Omental fat pad (tissue), 4 donors: Measurements from ENCODE around the gene MT3. TPM values are rescaled to one million over a fixed set of nuclear protein-coding genes. Genes with fewer than 3 reads are reported as not detected.

Experiments used
- ATAC-seq: fragments of 150-250 bp; one replicate; pipeline ENCODE4 v1.9.1; 2016; ENCODE audit warnings: mild to moderate bottlenecking, moderate library complexity; ENCODE audit not compliant: low FRiP score
- DNase-seq: peaks from one replicate; pipeline ENCODE4 v3.0.0-alpha.2; 2019; ENCODE audit warnings: low spot score
- total RNA-seq, 4 donors: library from RNA; depleted of rRNA; stranded (reverse); fragments of >200 nt; gene quantifications; one replicate each; pipeline ENCODE4 v1.1.0, GENCODE V29; 2016
- TF ChIP-seq, protein P1 (sequence below), 3 donors: fragments of 450-650 bp; IDR thresholded peaks; one replicate each; pipeline ENCODE4 v1.5.1; 2016 to 2017; ENCODE audit warnings: antibody characterized with exemption in 3 of 3, mild to moderate bottlenecking in 3 of 3, moderate library complexity in 2 of 3

Gene MT3
- total RNA-seq, 4 donors from 2014 or later = not detected

DNA sequence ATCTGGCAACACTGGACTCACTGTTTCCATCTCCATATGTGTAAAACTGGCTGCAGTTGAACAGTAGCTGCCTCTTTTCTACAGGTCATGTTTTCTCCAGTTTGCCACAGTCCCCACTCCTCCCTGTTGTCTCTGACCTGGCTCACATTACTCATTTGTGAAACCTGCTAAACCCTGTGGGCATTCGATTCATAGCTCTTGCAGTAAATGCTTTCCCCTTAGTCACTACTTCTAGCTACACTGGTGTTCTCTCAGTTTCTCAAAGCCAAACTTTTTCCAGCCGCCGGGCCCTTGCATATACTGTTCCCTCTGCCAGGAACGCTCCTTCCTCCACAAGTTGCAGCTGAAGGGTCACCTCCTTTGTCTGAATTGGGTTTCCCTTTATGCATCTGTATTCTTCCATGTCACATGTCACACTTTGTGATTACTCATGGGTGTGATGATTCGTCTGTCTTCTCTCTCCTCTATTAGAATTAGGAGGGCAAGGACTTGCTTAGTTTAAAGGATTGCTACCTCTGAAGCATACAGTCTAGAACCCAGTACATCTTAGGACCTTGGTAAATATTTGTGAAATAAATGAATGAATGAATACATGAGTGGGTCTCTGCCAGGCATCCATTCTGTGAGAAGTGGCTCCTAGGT, 39.5 kb upstream of the MT3 start:
- no peak for DNase-seq
- TF ChIP-seq, protein P1, sequence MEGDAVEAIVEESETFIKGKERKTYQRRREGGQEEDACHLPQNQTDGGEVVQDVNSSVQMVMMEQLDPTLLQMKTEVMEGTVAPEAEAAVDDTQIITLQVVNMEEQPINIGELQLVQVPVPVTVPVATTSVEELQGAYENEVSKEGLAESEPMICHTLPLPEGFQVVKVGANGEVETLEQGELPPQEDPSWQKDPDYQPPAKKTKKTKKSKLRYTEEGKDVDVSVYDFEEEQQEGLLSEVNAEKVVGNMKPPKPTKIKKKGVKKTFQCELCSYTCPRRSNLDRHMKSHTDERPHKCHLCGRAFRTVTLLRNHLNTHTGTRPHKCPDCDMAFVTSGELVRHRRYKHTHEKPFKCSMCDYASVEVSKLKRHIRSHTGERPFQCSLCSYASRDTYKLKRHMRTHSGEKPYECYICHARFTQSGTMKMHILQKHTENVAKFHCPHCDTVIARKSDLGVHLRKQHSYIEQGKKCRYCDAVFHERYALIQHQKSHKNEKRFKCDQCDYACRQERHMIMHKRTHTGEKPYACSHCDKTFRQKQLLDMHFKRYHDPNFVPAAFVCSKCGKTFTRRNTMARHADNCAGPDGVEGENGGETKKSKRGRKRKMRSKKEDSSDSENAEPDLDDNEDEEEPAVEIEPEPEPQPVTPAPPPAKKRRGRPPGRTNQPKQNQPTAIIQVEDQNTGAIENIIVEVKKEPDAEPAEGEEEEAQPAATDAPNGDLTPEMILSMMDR (IDR thresholded peaks at IDR 0.05) = no peak
- peak; percentile 20 for ATAC-seq

DNA sequence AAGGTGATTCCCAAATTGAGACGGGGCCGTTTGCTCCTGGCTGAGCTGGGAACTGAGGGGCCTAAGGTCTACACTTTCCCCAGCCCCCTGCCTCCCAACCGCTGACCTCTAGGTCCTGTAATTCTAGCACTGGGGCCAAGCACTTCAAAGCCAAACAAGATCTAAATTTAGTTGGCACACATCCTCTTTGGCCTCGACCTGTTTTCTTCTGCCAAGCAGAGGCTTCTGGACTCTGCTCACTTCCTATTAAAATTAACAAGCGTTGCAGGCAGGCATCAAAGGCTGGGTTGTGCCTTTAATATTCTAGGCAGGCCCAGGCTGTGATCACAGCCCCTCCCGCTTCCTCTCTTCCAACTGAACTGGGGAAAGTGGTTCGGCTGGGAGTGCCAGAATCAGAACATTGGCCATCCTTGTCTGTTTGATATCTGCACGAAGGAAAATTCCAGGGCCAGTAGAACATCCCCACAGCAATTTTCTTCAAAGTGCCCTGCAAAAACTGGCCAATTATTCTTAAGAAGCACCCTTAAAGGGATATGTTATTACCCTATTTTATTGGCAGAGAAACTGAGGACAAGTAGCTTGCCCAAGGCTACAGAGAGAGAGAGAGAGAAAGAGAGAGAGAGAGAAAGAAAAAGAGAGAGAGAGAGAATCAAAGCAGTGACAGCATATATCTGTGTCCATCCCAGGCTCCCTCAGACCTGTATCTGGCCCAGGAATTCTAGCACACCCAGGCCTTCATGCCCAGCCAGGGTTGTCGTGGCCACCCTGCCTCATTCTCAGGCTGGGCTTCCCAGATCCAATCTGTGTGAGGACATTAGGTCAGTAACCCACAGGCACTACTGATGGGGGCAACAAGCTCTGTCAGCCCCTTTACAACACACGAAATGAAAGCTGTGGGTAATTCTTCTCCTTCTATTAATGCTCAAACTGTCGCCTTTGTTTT, 37.3 kb upstream of the MT3 start:
- TF ChIP-seq, protein P1 (IDR thresholded peaks at IDR 0.05) = no peak
- DNase-seq = no peak
- ATAC-seq = peak; percentile 69

DNA sequence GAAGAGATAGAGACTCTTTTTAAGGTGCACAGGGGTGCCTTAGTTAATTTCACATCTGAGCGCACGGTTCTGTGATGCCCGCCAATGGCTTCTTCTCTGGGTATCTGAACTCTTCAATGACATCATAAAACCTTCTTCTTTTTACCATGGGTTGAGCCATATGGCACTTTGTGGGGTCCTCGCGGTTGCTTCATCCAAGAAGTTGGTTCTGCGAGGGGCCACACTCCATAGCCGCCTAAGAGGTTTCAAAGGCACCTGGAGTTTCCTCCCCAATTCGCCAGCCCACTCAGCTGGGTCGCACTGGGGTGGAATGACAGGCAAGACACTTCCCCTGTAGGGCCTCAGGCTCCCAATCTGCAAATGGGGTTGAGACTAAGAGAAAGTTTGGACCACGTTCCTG, 34.9 kb upstream of the MT3 start:
- TF ChIP-seq, protein P1 (IDR thresholded peaks at IDR 0.05) = no peak
- ATAC-seq (no peak), DNase-seq (no peak)

DNA sequence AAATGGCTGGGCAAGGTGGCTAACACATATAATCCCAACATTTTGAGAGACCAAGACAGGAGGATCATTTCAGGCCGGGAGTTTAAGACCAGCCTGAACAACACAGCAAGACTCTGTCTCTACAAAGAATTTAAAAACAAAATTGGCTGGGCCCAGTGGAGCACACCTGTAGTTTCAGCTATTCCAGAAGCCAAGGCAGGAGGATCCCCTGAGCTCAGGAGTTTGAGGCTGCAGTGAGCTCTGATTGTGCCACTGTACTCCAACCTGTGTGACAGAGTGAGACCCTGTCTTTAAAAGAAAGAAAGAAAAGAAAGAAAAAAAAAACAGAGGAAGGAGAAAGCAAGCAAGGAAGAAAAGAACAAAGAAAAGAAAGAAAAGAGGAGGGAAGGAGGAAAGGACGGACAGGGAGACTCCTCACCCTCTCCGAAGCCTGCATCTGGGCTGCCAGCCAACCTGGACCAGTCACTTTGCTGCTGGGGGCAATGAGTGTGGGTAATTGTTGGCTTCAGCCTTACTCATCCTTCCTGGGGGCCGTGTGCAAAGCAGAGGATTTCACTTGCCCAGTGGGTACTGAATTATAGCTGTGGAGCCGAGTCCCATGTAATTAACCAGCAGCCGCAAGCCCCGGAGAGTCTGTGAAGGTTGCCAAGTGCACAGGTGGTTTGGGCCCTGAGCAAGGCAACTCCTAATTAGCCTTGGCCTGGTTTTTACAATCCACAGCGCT, 31.1 kb upstream of the MT3 start:
- TF ChIP-seq, protein P1 (IDR thresholded peaks at IDR 0.05) = no peak

DNA sequence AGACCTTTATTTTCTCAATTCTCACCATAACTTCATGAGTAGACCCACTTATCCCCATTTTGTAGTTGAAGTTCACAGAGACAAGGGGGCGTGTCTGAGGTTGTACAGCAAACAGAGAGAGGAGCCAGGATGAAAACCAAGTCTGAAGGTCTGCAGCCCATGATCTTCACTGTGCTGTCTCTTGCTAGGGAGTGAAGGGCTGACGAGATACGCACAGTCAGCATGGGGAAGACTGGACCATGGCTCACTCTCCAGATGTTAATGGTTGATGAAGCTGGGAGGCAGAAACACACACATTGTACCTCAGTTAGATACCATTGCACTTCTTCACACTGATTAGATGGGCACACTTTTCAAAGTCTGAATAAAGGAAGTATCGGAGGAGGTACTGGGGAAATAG, 30.2 kb upstream of the MT3 start:
- ATAC-seq (no peak), DNase-seq (no peak)
- TF ChIP-seq, protein P1 (IDR thresholded peaks at IDR 0.05) = no peak

More for the DNA sequence above, 31.1 kb upstream of the MT3 start:
- ATAC-seq = no peak
- DNase-seq = no peak

DNA sequence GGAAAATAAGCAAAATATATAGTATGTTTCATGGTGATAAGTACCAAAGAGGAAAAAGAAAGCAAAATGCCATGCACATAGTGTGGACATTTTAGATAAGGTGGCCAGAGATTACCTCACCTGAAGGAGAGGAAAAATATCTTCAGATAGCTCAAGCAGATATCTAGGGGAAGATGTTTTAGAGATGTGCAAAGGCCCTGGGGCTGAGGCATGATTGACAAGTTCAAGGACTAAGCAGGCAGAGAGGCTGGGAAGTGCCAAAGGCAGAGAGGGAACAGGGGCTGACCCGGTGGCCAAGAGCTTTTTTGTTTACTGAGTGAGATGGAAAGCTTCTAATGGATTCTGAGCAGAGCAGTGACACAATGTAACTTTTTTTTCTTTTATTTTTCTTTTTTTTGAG, 28.9 kb upstream of the MT3 start:
- no peak for ATAC-seq
- no peak for DNase-seq
- TF ChIP-seq, protein P1 (IDR thresholded peaks at IDR 0.05) = no peak
